ENCODE measurements around the gene SDCCAG8.

SDCCAG8 gene

DNA sequence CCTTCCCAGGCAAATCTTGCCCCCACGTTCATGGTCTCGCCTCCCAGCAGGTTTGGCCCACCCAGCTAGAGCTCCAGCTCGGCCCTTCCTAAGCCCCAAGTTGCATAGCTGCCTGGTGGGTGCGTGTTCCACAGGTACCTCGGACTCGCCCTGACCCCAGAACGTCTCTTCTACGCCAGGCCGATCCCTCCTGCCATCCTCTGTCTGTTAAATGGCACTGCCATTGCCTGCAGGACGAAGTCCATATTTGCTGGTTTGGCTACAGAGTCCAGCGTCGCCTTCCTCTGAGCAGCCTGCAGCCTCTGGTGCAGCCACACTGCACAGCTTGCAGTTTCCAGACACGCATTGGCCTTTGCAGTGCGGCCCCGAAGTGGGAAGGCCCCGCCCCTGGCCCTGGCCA lies 228.1 kb downstream of the SDCCAG8 start:
- no peak for DNase-seq (ENCODE audit: extremely low spot score)
- TF ChIP-seq CTBP1 (IDR thresholded peaks at IDR 0.05; ENCODE audit: borderline replicate concordance) (no peak), ARNT (IDR thresholded peaks at IDR 0.05) (no peak), L3MBTL2 (conservative IDR thresholded peaks at IDR 0.05) (no peak), FOXA1 (IDR thresholded peaks at IDR 0.05) (no peak), NFRKB (IDR thresholded peaks at IDR 0.05) (no peak), ELF4 (IDR thresholded peaks at IDR 0.05) (no peak), BHLHE40 (IDR thresholded peaks at IDR 0.05; ENCODE audit: borderline replicate concordance) (no peak), LEF1 (IDR thresholded peaks at IDR 0.05; ENCODE audit: borderline replicate concordance) (no peak), HDGF (IDR thresholded peaks at IDR 0.05; ENCODE audit: borderline replicate concordance) (no peak), SUZ12 (IDR thresholded peaks at IDR 0.05) (no peak), FOXK2 (IDR thresholded peaks at IDR 0.05) (no peak), FOXM1 (IDR thresholded peaks at IDR 0.05; ENCODE audit: borderline replicate concordance) (no peak), TARDBP (IDR thresholded peaks at IDR 0.05) (no peak), SP1 (IDR thresholded peaks at IDR 0.05) (no peak), ZNF384 (IDR thresholded peaks at IDR 0.05) (no peak)
- TF ChIP-seq, protein P1, sequence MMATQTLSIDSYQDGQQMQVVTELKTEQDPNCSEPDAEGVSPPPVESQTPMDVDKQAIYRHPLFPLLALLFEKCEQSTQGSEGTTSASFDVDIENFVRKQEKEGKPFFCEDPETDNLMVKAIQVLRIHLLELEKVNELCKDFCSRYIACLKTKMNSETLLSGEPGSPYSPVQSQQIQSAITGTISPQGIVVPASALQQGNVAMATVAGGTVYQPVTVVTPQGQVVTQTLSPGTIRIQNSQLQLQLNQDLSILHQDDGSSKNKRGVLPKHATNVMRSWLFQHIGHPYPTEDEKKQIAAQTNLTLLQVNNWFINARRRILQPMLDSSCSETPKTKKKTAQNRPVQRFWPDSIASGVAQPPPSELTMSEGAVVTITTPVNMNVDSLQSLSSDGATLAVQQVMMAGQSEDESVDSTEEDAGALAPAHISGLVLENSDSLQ (IDR thresholded peaks at IDR 0.05) = no peak
- ChIA-PET CTCF (no interaction called here), POLR2A (no interaction called here)

DNA sequence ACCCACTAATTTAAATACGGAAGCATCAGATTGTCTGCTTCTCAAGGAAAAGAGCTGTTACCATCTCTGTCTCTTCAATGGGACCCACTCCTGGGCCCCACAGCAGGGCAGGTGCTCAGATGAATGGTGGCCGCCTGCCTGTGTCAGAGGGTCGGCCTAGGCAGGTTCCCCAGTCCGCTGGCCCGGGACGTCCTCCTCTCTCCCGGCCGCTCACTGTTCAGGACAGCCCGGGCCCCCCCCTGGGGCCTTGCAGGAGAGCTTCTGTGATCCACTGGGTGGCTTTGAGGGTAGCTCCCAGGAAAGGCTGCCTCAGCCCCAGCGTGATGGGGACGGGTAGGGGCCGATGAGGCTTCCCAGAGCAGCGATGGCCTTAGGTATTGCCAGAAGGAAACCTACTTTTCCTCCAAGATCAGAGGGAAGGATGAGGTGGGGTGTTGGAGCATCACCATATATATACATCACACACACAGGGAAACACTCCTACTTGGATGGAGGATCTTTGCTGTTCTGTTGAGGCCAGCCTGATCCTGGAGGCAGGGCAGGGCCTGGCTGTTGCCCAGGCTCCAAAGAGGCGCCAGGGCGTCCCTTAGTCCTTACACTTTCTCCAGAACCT lies 231.3 kb downstream of the SDCCAG8 start:
- CTCF ChIA-PET = interaction anchor here (0.6 kb wide), 1 partner anchor 410 kb away, joined by 3 read pairs; no protein-coding TSS in a partner anchor
- POLR2A ChIA-PET = no interaction called here
- DNase-seq (ENCODE audit: extremely low spot score) = no peak
- TF ChIP-seq FOXA1 (IDR thresholded peaks at IDR 0.05) (no peak), ARNT (IDR thresholded peaks at IDR 0.05) (no peak), ZNF384 (IDR thresholded peaks at IDR 0.05) (no peak), SUZ12 (IDR thresholded peaks at IDR 0.05) (no peak), LEF1 (IDR thresholded peaks at IDR 0.05; ENCODE audit: borderline replicate concordance) (no peak)
- TF ChIP-seq, protein P1 (IDR thresholded peaks at IDR 0.05) = no peak

DNA sequence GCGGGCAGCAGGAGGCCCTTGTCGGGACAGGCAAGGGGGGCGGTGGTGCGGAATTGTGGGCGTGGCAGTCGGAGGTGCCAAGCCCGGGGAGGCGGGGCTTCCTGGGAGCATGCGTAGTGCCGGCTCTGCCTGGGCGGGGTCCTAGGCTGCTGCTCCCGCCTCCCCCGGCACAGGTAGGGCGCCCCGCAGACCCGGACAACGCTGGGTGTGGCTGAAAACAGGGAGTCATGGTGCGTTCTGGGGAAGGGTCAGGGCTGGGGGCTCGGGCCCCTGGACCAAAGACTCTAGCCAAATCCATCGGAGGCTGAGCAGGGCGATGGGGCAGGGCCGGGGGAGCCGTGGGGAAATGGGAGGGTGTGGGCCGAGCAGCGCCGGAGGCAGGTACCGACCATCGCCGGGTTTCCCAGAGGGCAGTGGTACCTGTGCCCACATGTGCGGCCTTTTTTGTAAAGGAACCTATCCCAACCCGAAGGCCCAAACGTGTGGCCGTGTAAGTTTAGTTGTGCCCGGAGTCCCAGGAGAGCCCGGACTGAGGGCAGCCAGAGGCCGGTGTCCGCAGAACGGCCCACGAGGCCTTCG lies 231.9 kb downstream of the SDCCAG8 start:
- CTCF ChIA-PET = no interaction called here
- no peak for DNase-seq (ENCODE audit: extremely low spot score)

DNA sequence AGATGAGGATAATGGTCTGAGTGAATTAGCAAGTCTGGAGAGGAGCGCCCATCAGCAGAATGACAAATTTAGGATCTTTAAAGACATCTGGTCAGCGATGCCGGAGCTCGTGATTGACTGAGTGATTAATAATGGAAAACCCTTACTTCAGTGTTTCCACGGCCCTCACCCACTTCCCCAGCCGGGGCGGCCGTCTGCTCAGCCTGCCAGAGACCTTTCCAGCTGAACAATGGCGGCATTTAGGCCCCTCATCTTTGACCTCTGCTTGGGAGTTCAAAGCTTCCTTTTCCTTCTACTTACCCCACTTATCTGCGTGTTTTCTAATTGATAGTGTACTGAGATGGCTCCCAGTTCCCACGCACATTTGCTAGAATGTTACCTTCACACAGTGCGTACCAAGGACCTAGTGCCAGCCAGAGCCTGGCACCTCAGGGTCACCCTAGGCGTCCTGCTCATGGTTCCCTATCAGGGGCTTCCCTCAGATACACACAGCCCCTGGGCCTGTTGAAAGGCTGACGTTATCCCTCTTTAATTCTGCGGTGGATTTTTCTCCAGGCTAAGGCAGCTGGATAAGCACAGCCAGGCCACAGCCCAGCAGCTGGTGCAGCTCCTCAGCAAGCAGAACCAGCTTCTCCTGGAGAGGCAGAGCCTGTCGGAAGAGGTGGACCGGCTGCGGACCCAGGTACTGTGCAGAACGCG lies 232.8 kb downstream of the SDCCAG8 start:
- CTCF ChIA-PET = no interaction called here
- TF ChIP-seq FOXA1 (IDR thresholded peaks at IDR 0.05) = no peak
- TF ChIP-seq LEF1 (IDR thresholded peaks at IDR 0.05; ENCODE audit: borderline replicate concordance) = no peak
- TF ChIP-seq TARDBP (IDR thresholded peaks at IDR 0.05) = no peak
- TF ChIP-seq FOXK2 (IDR thresholded peaks at IDR 0.05) = no peak
- no peak for TF ChIP-seq CTBP1 (IDR thresholded peaks at IDR 0.05; ENCODE audit: borderline replicate concordance)
- no peak for TF ChIP-seq ELF4 (IDR thresholded peaks at IDR 0.05)
- TF ChIP-seq, protein P1 (IDR thresholded peaks at IDR 0.05) = no peak
- no peak for DNase-seq (ENCODE audit: extremely low spot score)
- POLR2A ChIA-PET = interaction anchor here (0.6 kb wide), 1 partner anchor 512 kb away, joined by 3 read pairs; no protein-coding TSS in a partner anchor

More for the DNA sequence above, 231.9 kb downstream of the SDCCAG8 start:
- POLR2A ChIA-PET = interaction anchor here (0.6 kb wide), 1 partner anchor 513 kb away, joined by 3 read pairs; no protein-coding TSS in a partner anchor
- TF ChIP-seq SP1 (IDR thresholded peaks at IDR 0.05) (no peak), ELF4 (IDR thresholded peaks at IDR 0.05) (no peak), HDGF (IDR thresholded peaks at IDR 0.05; ENCODE audit: borderline replicate concordance) (no peak), L3MBTL2 (conservative IDR thresholded peaks at IDR 0.05) (no peak), SUZ12 (IDR thresholded peaks at IDR 0.05) (no peak), TARDBP (IDR thresholded peaks at IDR 0.05) (no peak), LEF1 (IDR thresholded peaks at IDR 0.05; ENCODE audit: borderline replicate concordance) (no peak), NFRKB (IDR thresholded peaks at IDR 0.05) (no peak), ARNT (IDR thresholded peaks at IDR 0.05) (no peak)
- TF ChIP-seq, protein P1 (IDR thresholded peaks at IDR 0.05) = no peak

DNA sequence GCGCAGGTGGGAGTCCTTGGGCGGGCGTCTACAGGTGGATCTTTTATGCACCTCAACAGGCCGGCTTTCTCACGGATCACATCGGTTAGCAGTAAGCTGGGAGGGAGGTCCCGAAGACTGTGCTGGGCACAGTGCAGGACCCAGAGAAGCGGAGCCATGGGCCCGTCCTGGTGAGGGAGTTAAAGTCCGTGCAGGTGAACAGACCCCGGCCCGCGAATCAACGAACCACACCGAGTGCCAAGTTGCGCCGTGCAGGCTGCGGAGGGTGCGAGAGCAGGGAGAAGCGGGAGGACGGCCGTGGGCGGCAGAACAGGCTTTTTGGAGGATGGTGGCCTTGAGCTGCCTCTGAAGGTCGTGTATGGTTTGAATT lies 233.3 kb downstream of the SDCCAG8 start:
- TF ChIP-seq LEF1 (IDR thresholded peaks at IDR 0.05; ENCODE audit: borderline replicate concordance) = no peak
- TF ChIP-seq ARNT (IDR thresholded peaks at IDR 0.05) = no peak
- POLR2A ChIA-PET = no interaction called here
- CTCF ChIA-PET = no interaction called here

More for the DNA sequence above, 233.3 kb downstream of the SDCCAG8 start:
- no peak for DNase-seq (ENCODE audit: extremely low spot score)
